Measurements from ENCODE around the gene MTMR12. TPM values are rescaled to one million over a fixed set of nuclear protein-coding genes. Genes with fewer than 3 reads are reported as not detected.
"Not testable (repeated sequence)": the region's sequence is repeated elsewhere in the genome, so short reads cannot be mapped to it uniquely, and the experiment has no call there.

MTMR12 gene
- total RNA-seq, 5 donors from 2014 or later (not counting 1 experiment from before 2014, with no cell fraction given) = 19.3 to 22.2 (median 20.0) TPM

GRCh38 chr5:32298059-32298415, 14.7 kb downstream of the MTMR12 start:
- H3K4me3 ChIP-seq (ENCODE audit: control insufficient read depth in 1 of 2, extremely low read depth in 1 of 2, low read length in 1 of 2) = no peak overlapping the region
- no peaks in the 10 kb centered on the region for H3K27me3 ChIP-seq (replicated peaks in 1 of 2; ENCODE audit: control insufficient read depth in 2 of 2, extremely low read depth in 1 of 2, insufficient read depth in 2 of 2, low read length in 1 of 2)
- CTCF ChIA-PET = interaction anchor here (0.7 to 1.3 kb wide), 4 partner anchors 9 to 54 kb away, joined by 3 to 9 read pairs (median 4); no protein-coding TSS in a partner anchor
- no peaks in the 10 kb centered on the region for H3K9me3 Mint-ChIP-seq
- peaks cover 39% of the 10 kb centered on the region for H3K36me3 Mint-ChIP-seq
- H3K9me3 ChIP-seq = no peaks in the 10 kb centered on the region
- 41% methylated on average over 5 of the region's 5 CpGs for WGBS (ENCODE audit: insufficient coverage)
- H3K4me1 ChIP-seq (ENCODE audit: control insufficient read depth in 1 of 2, extremely low read depth in 1 of 2, insufficient read depth in 2 of 2, low read length in 2 of 2) = peaks cover 0 to 16% of the 10 kb centered on the region in 2 experiments
- DNase-seq (no peak), ATAC-seq (replicated peaks in 1 of 4) (no peak)
- peak overlapping the region in 1 of 2 donors; percentile 16 for H3K27ac Mint-ChIP-seq
- H3K4me1 Mint-ChIP-seq = peaks cover 52 to 61% (median 60%) of the 10 kb centered on the region in 3 donors
- H3K36me3 ChIP-seq (ENCODE audit: control insufficient read depth in 2 of 2, extremely low read depth in 1 of 2, insufficient read depth in 1 of 2, low read length in 1 of 2) = peaks cover 3 to 39% of the 10 kb centered on the region in 2 donors
- POLR2A ChIA-PET = interaction anchor here in 1 of 2 donors (0.7 kb wide), 1 partner anchor 137 kb away, joined by 3 read pairs; no protein-coding TSS in a partner anchor
- H3K27ac ChIP-seq (ENCODE audit: low read length) = no peak overlapping the region
- H3K4me3 Mint-ChIP-seq = no peak overlapping the region
- no peaks in the 10 kb centered on the region for H3K27me3 Mint-ChIP-seq

- no peak overlapping the region for H3K4me3 Mint-ChIP-seq
- peaks cover 45% of the 10 kb centered on the region for H3K36me3 Mint-ChIP-seq
- ChIA-PET POLR2A (interaction anchor here (0.5 to 0.7 kb wide), 3 partner anchors 14 to 138 kb away, joined by 3 to 5 read pairs (median 5); no protein-coding TSS in a partner anchor), CTCF (interaction anchor here (0.7 to 1.3 kb wide), 5 partner anchors 10 to 72 kb away, joined by 3 to 9 read pairs (median 4); no protein-coding TSS in a partner anchor)
- DNase-seq = no peak
- H3K27me3 Mint-ChIP-seq = no peaks in the 10 kb centered on the region
- no peaks in the 10 kb centered on the region for H3K9me3 ChIP-seq
- H3K4me3 ChIP-seq (ENCODE audit: control insufficient read depth in 1 of 2, extremely low read depth in 1 of 2, low read length in 1 of 2) = no peak overlapping the region
- H3K4me1 Mint-ChIP-seq = peaks cover 51 to 62% (median 58%) of the 10 kb centered on the region in 3 donors
- WGBS (ENCODE audit: insufficient coverage) = no CpG with 5 or more reads among the region's 2 CpGs
- H3K4me1 ChIP-seq (ENCODE audit: control insufficient read depth in 1 of 2, extremely low read depth in 1 of 2, insufficient read depth in 2 of 2, low read length in 2 of 2) = peaks cover 0 to 16% of the 10 kb centered on the region in 2 experiments
- H3K9me3 Mint-ChIP-seq = no peaks in the 10 kb centered on the region
- ATAC-seq (replicated peaks in 1 of 4) = no peak
- H3K27ac ChIP-seq (ENCODE audit: low read length) = no peak overlapping the region
- H3K27me3 ChIP-seq (replicated peaks in 1 of 2; ENCODE audit: control insufficient read depth in 2 of 2, extremely low read depth in 1 of 2, insufficient read depth in 2 of 2, low read length in 1 of 2) = no peaks in the 10 kb centered on the region
- peaks cover 3 to 40% of the 10 kb centered on the region in 2 donors for H3K36me3 ChIP-seq (ENCODE audit: control insufficient read depth in 2 of 2, extremely low read depth in 1 of 2, insufficient read depth in 1 of 2, low read length in 1 of 2)
- H3K27ac Mint-ChIP-seq = peak overlapping the region in 1 of 2 donors; percentile 16
Measured at GRCh38 chr5:32297181-32298058, 15.3 kb downstream of the MTMR12 start.

- H3K27ac ChIP-seq (ENCODE audit: low read length); H3K9me3 ChIP-seq; H3K27me3 ChIP-seq (replicated peaks in 1 of 2; ENCODE audit: control insufficient read depth in 2 of 2, extremely low read depth in 1 of 2, insufficient read depth in 2 of 2, low read length in 1 of 2); H3K27ac Mint-ChIP-seq; ATAC-seq (replicated peaks in 1 of 4); DNase-seq; H3K27me3 Mint-ChIP-seq; H3K4me3 ChIP-seq (ENCODE audit: control insufficient read depth in 1 of 2, extremely low read depth in 1 of 2, low read length in 1 of 2); CTCF ChIA-PET; H3K4me3 Mint-ChIP-seq; H3K9me3 Mint-ChIP-seq: not testable (repeated sequence)
- H3K36me3 ChIP-seq (ENCODE audit: control insufficient read depth in 2 of 2, extremely low read depth in 1 of 2, insufficient read depth in 1 of 2, low read length in 1 of 2) = peaks cover 3 to 40% of the 10 kb centered on the region in 2 donors
- POLR2A ChIA-PET = interaction anchor here in 1 of 2 donors (0.6 kb wide), 1 partner anchor 129 kb away, joined by 4 read pairs; no protein-coding TSS in a partner anchor
- Mint-ChIP-seq H3K4me1 (peaks cover 45 to 65% (median 52%) of the 10 kb centered on the region in 3 donors), H3K36me3 (peaks cover 52% of the 10 kb centered on the region)
- 100% methylated on average over 3 of the region's 9 CpGs for WGBS (ENCODE audit: insufficient coverage)
- peaks cover 0 to 12% of the 10 kb centered on the region in 2 experiments for H3K4me1 ChIP-seq (ENCODE audit: control insufficient read depth in 1 of 2, extremely low read depth in 1 of 2, insufficient read depth in 2 of 2, low read length in 2 of 2)
Measured at GRCh38 chr5:32295966-32296772, 16.6 kb downstream of the MTMR12 start.

GRCh38 chr5:32291591-32291990, 21.1 kb downstream of the MTMR12 start:
- Histone ChIP-seq H3K9me3 (no peaks in the 10 kb centered on the region), H3K27ac (ENCODE audit: low read length) (no peak overlapping the region), H3K27me3 (replicated peaks in 1 of 2; ENCODE audit: control insufficient read depth in 2 of 2, extremely low read depth in 1 of 2, insufficient read depth in 2 of 2, low read length in 1 of 2) (no peaks in the 10 kb centered on the region), H3K36me3 (ENCODE audit: control insufficient read depth in 2 of 2, extremely low read depth in 1 of 2, insufficient read depth in 1 of 2, low read length in 1 of 2) (peaks cover 3 to 31% of the 10 kb centered on the region in 2 donors), H3K4me1 (ENCODE audit: control insufficient read depth in 1 of 2, extremely low read depth in 1 of 2, insufficient read depth in 2 of 2, low read length in 2 of 2) (no peaks in the 10 kb centered on the region), H3K4me3 (ENCODE audit: control insufficient read depth in 1 of 2, extremely low read depth in 1 of 2, low read length in 1 of 2) (no peak overlapping the region)
- Mint-ChIP-seq H3K9me3 (no peaks in the 10 kb centered on the region), H3K4me3 (no peak overlapping the region), H3K4me1 (peaks cover 35 to 54% (median 47%) of the 10 kb centered on the region in 3 donors), H3K27me3 (no peaks in the 10 kb centered on the region), H3K36me3 (peaks cover 37% of the 10 kb centered on the region), H3K27ac (no peak overlapping the region)
- DNase-seq (no peak), ATAC-seq (replicated peaks in 1 of 4) (no peak)
- WGBS (ENCODE audit: insufficient coverage) = 100% methylated on average over 2 of the region's 7 CpGs
- CTCF ChIA-PET = no interaction called here
- POLR2A ChIA-PET = no interaction called here

- ATAC-seq (replicated peaks in 1 of 4) (no peak), DNase-seq (no peak)
- CTCF ChIA-PET = no interaction called here
- no peaks in the 10 kb centered on the region for H3K27me3 Mint-ChIP-seq
- H3K4me1 Mint-ChIP-seq = peaks cover 35 to 54% (median 49%) of the 10 kb centered on the region in 3 donors
- peak overlapping the region; percentile 36 to 44 for H3K27ac Mint-ChIP-seq
- no peaks in the 10 kb centered on the region for H3K27me3 ChIP-seq (replicated peaks in 1 of 2; ENCODE audit: control insufficient read depth in 2 of 2, extremely low read depth in 1 of 2, insufficient read depth in 2 of 2, low read length in 1 of 2)
- H3K36me3 Mint-ChIP-seq = peaks cover 37% of the 10 kb centered on the region
- H3K36me3 ChIP-seq (ENCODE audit: control insufficient read depth in 2 of 2, extremely low read depth in 1 of 2, insufficient read depth in 1 of 2, low read length in 1 of 2) = peaks cover 0 to 24% of the 10 kb centered on the region in 2 donors
- H3K4me3 ChIP-seq (ENCODE audit: control insufficient read depth in 1 of 2, extremely low read depth in 1 of 2, low read length in 1 of 2) = no peak overlapping the region
- H3K27ac ChIP-seq (ENCODE audit: low read length) = no peak overlapping the region
- H3K4me1 ChIP-seq (ENCODE audit: control insufficient read depth in 1 of 2, extremely low read depth in 1 of 2, insufficient read depth in 2 of 2, low read length in 2 of 2) = no peaks in the 10 kb centered on the region
- H3K9me3 Mint-ChIP-seq = no peaks in the 10 kb centered on the region
- H3K9me3 ChIP-seq = no peaks in the 10 kb centered on the region
- POLR2A ChIA-PET = no interaction called here
- no peak overlapping the region for H3K4me3 Mint-ChIP-seq
- WGBS (ENCODE audit: insufficient coverage) = 94% methylated on average over 3 of the region's 5 CpGs
Measured at GRCh38 chr5:32290922-32291321, 21.8 kb downstream of the MTMR12 start.

GRCh38 chr5:32290501-32290900, 22.2 kb downstream of the MTMR12 start:
- H3K27ac ChIP-seq (ENCODE audit: low read length); H3K27me3 Mint-ChIP-seq; H3K4me1 ChIP-seq (ENCODE audit: control insufficient read depth in 1 of 2, extremely low read depth in 1 of 2, insufficient read depth in 2 of 2, low read length in 2 of 2); H3K27me3 ChIP-seq (replicated peaks in 1 of 2; ENCODE audit: control insufficient read depth in 2 of 2, extremely low read depth in 1 of 2, insufficient read depth in 2 of 2, low read length in 1 of 2); H3K27ac Mint-ChIP-seq; H3K4me3 ChIP-seq (ENCODE audit: control insufficient read depth in 1 of 2, extremely low read depth in 1 of 2, low read length in 1 of 2); DNase-seq; ATAC-seq (replicated peaks in 1 of 4); H3K9me3 ChIP-seq; CTCF ChIA-PET; H3K4me3 Mint-ChIP-seq; H3K9me3 Mint-ChIP-seq; POLR2A ChIA-PET: not testable (repeated sequence)
- 100% methylated on average over 2 of the region's 3 CpGs for WGBS (ENCODE audit: insufficient coverage)
- peaks cover 0 to 20% of the 10 kb centered on the region in 2 donors for H3K36me3 ChIP-seq (ENCODE audit: control insufficient read depth in 2 of 2, extremely low read depth in 1 of 2, insufficient read depth in 1 of 2, low read length in 1 of 2)
- peaks cover 37 to 58% (median 53%) of the 10 kb centered on the region in 3 donors for H3K4me1 Mint-ChIP-seq
- peaks cover 39% of the 10 kb centered on the region for H3K36me3 Mint-ChIP-seq
